ENCODE results near the gene CCNY. TPM values are rescaled to one million over a fixed set of nuclear protein-coding genes. Genes with fewer than 3 reads are reported as not detected.

CCNY gene
- total RNA-seq, 1 experiment from 2014 or later: 51.9 TPM

- Histone ChIP-seq H3K36me3 (ENCODE audit: control insufficient read depth, insufficient read depth, low read length) (no peaks in the 10 kb centered on the region), H3K4me3 (ENCODE audit: low read depth in 2 of 2, low read length in 2 of 2) (no peak overlapping the region), H3K27me3 (ENCODE audit: control insufficient read depth, insufficient read depth, low read length) (no peaks in the 10 kb centered on the region), H3K4me1 (ENCODE audit: control insufficient read depth, insufficient read depth, low read length) (peaks cover 12% of the 10 kb centered on the region), H3K9me3 (ENCODE audit: control insufficient read depth, insufficient read depth, low read depth, low read length) (peaks cover 9% of the 10 kb centered on the region; the same call in 1 of the 2 replicates), H3K27ac (ENCODE audit: low read length) (no peak overlapping the region; the same call in 1 of the 2 replicates)
- CTCF ChIA-PET: no interaction called here
- no peak for DNase-seq (ENCODE audit: low read depth, low spot score)
- in situ Hi-C loops (cut with HindIII; ENCODE audit: low pct_unique_long_range_greater_than_20kb, low sequenced_read_pairs) (no loop called here), intact Hi-C loops (cut with micrococcal nuclease; ENCODE audit: unreplicated experiment) (no loop called here)
- TF ChIP-seq SIN3A (IDR thresholded peaks at IDR 0.05; ENCODE audit: borderline replicate concordance, insufficient read depth, low read depth, low read length): no peak
- no peak for TF ChIP-seq CTCF (IDR thresholded peaks at IDR 0.05)
- TF ChIP-seq TCF7L2 (IDR thresholded peaks at IDR 0.05; ENCODE audit: low read depth, low read length): no peak
- TF ChIP-seq POLR2AphosphoS5 (IDR thresholded peaks at IDR 0.05; ENCODE audit: low read depth, low read length): no peak
- no peak for TF ChIP-seq REST (IDR thresholded peaks at IDR 0.05; ENCODE audit: insufficient read depth in 1 of 2, low read depth in 2 of 2, low read length in 1 of 2)
- no peak for ATAC-seq
- POLR2A ChIA-PET: no interaction called here
- no TSS peak for BruUV-seq (replicated peaks)
Observed at GRCh38 chr10:35446439-35446838, 110.1 kb downstream of the CCNY start.

GRCh38 chr10:35447693-35448407 is 111.5 kb downstream of the CCNY start:
- ChIA-PET POLR2A (no interaction called here), CTCF (no interaction called here)
- no TSS peak for BruUV-seq (replicated peaks)

More at GRCh38 chr10:35447693-35448407, 111.5 kb downstream of the CCNY start:
- H3K9me3 ChIP-seq (ENCODE audit: control insufficient read depth, insufficient read depth, low read depth, low read length): peaks cover 6% of the 10 kb centered on the region; the same call in 1 of the 2 replicates
- H3K36me3 ChIP-seq (ENCODE audit: control insufficient read depth, insufficient read depth, low read length): no peaks in the 10 kb centered on the region
- intact Hi-C loops (cut with micrococcal nuclease; ENCODE audit: unreplicated experiment): no loop called here
- in situ Hi-C loops (cut with HindIII; ENCODE audit: low pct_unique_long_range_greater_than_20kb, low sequenced_read_pairs): no loop called here
- H3K27me3 ChIP-seq (ENCODE audit: control insufficient read depth, insufficient read depth, low read length): no peaks in the 10 kb centered on the region
- H3K4me1 ChIP-seq (ENCODE audit: control insufficient read depth, insufficient read depth, low read length): peaks cover 14% of the 10 kb centered on the region
- DNase-seq (ENCODE audit: low read depth, low spot score) (no peak), ATAC-seq (peak; percentile 54; the same call in 1 of the 2 replicates)
- TF ChIP-seq SIN3A (IDR thresholded peaks at IDR 0.05; ENCODE audit: borderline replicate concordance, insufficient read depth, low read depth, low read length) (no peak), CTCF (IDR thresholded peaks at IDR 0.05) (no peak), REST (IDR thresholded peaks at IDR 0.05; ENCODE audit: insufficient read depth in 1 of 2, low read depth in 2 of 2, low read length in 1 of 2) (no peak), POLR2AphosphoS5 (IDR thresholded peaks at IDR 0.05; ENCODE audit: low read depth, low read length) (no peak), TCF7L2 (IDR thresholded peaks at IDR 0.05; ENCODE audit: low read depth, low read length) (no peak)
- peak overlapping the region; percentile 52; the same call in 1 of the 2 replicates for H3K27ac ChIP-seq (ENCODE audit: low read length)
- no peak overlapping the region for H3K4me3 ChIP-seq (ENCODE audit: low read depth in 2 of 2, low read length in 2 of 2)

Measured in Panc1 (cell line).